COR-L47 (cell line): ENCODE measurements around the gene GRWD1.

Experiments used
- DNase-seq: peaks from one replicate; lab custom pipeline; 2025; lab: John Stamatoyannopoulos, UW

Gene GRWD1

GRCh38 chr19:48424694-48425219, 21.0 kb upstream of the GRWD1 start:
- DNase-seq = no peak

DNA sequence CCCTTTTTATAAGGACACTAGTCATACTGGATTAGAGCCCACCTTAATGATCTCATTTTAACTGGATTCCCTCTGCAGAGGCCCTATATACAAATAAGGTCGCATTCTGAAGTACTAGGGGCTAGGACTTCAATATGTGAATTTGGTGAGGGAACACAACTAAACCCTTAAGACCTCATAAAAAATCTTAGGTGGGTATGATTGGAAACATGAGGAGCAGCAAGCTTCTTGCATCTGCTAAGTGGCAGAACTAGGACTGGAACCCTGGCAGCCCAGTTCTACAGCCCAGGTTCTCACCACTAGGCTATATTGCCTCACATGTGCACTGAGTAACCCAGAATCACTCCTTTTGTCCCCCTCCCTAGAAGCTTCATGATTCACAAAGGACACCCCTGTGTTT, 17.1 kb upstream of the GRWD1 start:
- DNase-seq = no peak

- no peak for DNase-seq
These were observed 12.4 kb upstream of the GRWD1 start for GRCh38 chr19:48433337-48433736.

GRCh38 chr19:48436586-48436985, 9.2 kb upstream of the GRWD1 start:
- DNase-seq = no peak

GRCh38 chr19:48441360-48442050, 4.3 kb upstream of the GRWD1 start:
- no peak for DNase-seq

DNA sequence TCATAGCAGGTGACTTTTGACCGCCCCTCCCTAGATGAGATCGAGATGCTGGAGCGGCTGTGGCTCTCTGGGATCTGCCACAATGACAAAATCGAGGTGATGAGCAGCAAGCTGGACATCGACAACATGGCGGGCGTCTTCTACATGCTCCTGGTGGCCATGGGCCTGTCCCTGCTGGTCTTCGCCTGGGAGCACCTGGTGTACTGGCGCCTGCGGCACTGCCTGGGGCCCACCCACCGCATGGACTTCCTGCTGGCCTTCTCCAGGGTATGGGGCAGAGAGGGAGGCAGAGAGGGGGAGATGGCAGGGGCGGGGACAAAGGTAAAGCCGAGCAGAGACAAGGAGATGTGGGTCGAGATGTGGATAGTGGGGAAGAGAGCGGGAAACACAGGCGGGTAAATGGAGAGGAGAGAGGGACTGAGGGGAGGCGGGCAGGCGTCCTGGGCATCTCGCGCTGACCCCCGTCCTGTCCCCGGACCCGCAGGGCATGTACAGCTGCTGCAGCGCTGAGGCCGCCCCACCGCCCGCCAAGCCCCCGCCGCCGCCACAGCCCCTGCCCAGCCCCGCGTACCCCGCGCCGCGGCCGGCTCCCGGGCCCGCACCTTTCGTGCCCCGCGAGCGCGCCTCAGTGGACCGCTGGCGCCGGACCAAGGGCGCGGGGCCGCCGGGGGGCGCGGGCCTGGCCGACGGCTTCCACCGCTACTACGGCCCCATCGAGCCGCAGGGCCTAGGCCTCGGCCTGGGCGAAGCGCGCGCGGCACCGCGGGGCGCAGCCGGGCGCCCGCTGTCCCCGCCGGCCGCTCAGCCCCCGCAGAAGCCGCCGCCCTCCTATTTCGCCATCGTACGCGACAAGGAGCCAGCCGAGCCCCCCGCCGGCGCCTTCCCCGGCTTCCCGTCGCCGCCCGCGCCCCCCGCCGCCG, 3.4 kb upstream of the GRWD1 start:
- no peak for DNase-seq

DNA sequence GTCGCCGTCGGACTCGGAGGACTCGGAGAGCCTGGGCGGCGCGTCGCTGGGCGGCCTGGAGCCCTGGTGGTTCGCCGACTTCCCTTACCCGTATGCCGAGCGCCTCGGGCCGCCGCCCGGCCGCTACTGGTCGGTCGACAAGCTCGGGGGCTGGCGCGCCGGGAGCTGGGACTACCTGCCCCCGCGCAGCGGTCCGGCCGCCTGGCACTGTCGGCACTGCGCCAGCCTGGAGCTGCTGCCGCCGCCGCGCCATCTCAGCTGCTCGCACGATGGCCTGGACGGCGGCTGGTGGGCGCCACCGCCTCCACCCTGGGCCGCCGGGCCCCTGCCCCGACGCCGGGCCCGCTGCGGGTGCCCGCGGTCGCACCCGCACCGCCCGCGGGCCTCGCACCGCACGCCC, 2.5 kb upstream of the GRWD1 start:
- no peak for DNase-seq

- no peak for DNase-seq
These were observed 2.1 kb upstream of the GRWD1 start for GRCh38 chr19:48443731-48444128.

DNA sequence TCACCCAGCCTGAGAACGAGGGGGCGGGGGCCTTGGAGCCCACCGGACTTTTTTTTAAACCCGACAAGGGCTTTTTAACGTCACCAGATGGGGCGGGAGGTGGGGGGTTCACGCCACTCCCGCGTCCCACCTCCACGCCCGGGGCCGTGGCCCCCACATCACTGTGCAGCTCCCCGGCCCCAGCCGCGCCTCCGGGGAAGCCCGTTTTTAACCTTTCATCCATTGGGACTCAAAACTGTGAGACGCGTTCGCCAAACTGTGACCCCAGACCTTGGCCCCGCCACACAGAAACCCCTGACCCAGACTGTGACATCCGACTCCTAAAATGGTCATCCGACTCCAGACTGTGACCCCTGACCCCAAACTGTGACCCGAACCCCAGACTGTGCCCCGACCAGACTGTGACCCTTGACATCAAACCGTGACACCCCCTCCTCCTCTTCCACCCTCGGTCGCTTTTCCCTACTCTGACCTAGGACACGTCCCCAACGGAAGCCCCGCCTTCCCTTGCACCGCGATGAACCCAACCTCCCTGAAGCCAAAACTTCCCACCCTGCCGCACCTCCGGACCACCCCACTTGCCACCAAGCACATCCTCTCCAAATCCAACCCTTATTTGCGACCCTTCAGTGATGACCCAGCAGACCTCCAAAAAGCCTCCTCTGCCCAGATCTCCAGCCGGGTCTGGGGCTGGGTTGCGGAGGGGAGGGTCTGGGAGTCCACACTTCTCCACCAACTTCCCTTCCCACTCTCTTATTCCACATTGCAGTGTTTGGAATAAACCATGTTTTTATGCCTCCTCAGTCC, 1.5 kb upstream of the GRWD1 start:
- DNase-seq = no peak

- DNase-seq = no peak
These were observed 915 bp upstream of the GRWD1 start for GRCh38 chr19:48444936-48445200.

- peak; percentile 91 for DNase-seq
These were observed 552 bp upstream of the GRWD1 start for GRCh38 chr19:48445256-48445605.

GRCh38 chr19:48446579-48446978, 796 bp downstream of the GRWD1 start:
- DNase-seq = no peak

GRCh38 chr19:48448563-48448962, 2.8 kb downstream of the GRWD1 start:
- DNase-seq = no peak

DNA sequence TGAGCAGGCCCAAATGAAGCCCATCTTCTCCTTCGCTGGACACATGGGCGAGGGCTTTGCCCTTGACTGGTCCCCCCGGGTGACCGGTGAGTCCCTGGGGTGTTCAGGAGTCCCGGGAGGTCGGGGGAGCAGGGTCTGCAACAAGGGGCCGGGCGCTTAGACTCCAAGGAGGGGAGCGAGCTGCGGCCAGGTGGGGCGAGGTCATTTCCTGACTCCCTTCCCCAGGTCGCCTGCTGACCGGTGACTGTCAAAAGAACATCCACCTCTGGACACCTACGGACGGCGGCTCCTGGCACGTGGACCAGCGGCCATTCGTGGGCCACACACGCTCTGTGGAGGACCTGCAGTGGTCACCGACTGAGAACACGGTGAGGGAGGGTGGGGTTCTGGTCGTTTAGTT, 4.7 kb downstream of the GRWD1 start:
- no peak for DNase-seq

GRCh38 chr19:48450863-48451262, 5.1 kb downstream of the GRWD1 start:
- no peak for DNase-seq

GRCh38 chr19:48451624-48452023, 5.8 kb downstream of the GRWD1 start:
- DNase-seq = no peak

- no peak for DNase-seq
These were observed 6.8 kb downstream of the GRWD1 start for GRCh38 chr19:48452289-48453190.

GRCh38 chr19:48454150-48454730, 8.5 kb downstream of the GRWD1 start:
- no peak for DNase-seq

DNA sequence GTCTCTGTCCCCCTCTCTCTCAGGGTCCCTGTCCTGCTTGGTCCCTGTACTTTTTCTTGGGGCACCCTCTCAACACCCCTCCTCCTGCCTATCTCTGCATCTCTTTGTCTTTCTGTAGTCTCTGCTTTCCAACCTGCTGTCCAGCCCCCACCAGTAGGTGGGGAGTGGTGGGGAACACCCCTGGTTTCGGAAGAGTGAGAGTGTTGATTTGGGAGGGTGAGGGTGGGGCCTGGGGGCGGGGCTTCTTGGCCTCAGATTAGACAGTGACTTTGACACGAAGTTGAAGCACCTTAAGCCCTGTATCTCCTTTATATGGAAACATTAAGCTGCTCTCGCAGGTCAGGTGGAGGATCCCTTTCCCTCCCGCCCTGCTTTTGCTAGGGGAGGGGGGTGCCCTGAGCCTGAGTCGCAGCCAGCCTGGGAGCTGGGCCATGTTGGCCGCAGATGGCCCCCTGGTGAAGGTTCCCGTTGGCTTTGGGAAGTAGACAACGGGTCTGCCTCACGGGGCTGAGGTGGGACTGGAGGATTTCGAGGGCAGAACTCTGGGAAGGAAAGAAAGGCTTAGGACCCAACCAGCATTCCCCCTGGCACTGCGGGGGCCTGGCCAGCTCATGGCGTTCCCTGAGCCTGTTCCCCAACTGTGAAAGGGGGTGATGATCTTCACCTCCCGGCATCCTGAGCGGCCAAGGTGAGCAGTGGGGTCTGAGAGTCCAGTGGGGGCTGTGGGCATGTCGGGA, 9.6 kb downstream of the GRWD1 start, which contains the start of gene KCNJ14:
TSS of gene KCNJ14 (plus strand) at position 404 of the 737 bp plus-strand sequence. CDS start 6,151 bp downstream, outside the sequence.
- DNase-seq = no peak

- DNase-seq = no peak
These were observed 10.3 kb downstream of the GRWD1 start for GRCh38 chr19:48455908-48456562.
